Thyroid gland (tissue), 4 donors: ENCODE data around the gene CD59. TPM values are rescaled to one million over a fixed set of nuclear protein-coding genes. Genes with fewer than 3 reads are reported as not detected.

Experiments used
- DNase-seq, 2 donors: peaks; one replicate each; pipeline ENCODE4 v3.0.0-alpha.2; 2019
- H3K27ac ChIP-seq, 3 donors: fragments of 200-600 bp; sonication (generic); 1 replicate in 2 of 3; 2 replicates in 1 of 3; pipeline ENCODE4 v1.5.1; 2016 to 2019; ENCODE audit warnings: mild to moderate bottlenecking in 1 of 3, moderate library complexity in 1 of 3
- H3K27me3 ChIP-seq: fragments of 200-600 bp; sonication (generic); one replicate; pipeline ENCODE4 v1.5.1; 2019
- H3K36me3 ChIP-seq, 2 donors: fragments of 200-600 bp; sonication (generic); one replicate each; pipeline ENCODE4 v1.5.1; 2016 to 2019
- H3K4me1 ChIP-seq, 2 donors: fragments of 200-600 bp; sonication (generic); one replicate each; pipeline ENCODE4 v1.5.1; 2017 to 2019
- H3K4me3 ChIP-seq, 3 donors: fragments of 200-600 bp; sonication (generic); replicated peaks in 1 of 3; 1 replicate in 2 of 3; 2 replicates in 1 of 3; pipeline ENCODE4 v1.5.1; 2016; ENCODE audit warnings: mild to moderate bottlenecking in 1 of 3
- H3K9me3 ChIP-seq: fragments of 200-600 bp; sonication (generic); one replicate; pipeline ENCODE4 v1.5.1; 2017
- CTCF ChIP-seq, 6 experiments: fragments of 200-600 bp in 3 of 6; fragments of 450-650 bp in 3 of 6; sonication (generic) in 3 of 6; IDR thresholded peaks; one replicate each; pipeline ENCODE4 v1.5.1; 2016 to 2019; ENCODE audit warnings: antibody characterized with exemption in 6 of 6, mild to moderate bottlenecking in 2 of 6, inconsistent platforms in 1 of 6, moderate library complexity in 1 of 6
- POLR2A ChIP-seq, 2 donors: fragments of 450-650 bp; IDR thresholded peaks; one replicate each; pipeline ENCODE4 v1.6.1; 2017; ENCODE audit warnings: antibody characterized with exemption in 2 of 2, mild to moderate bottlenecking in 2 of 2, moderate library complexity in 1 of 2
- WGBS, 2 donors: methylation state at CpG; one replicate each; pipeline ENCODE4 v1.1.5; 2017; 5-methylcytosine and 5-hydroxymethylcytosine counted together
- intact Hi-C: fragments of 100-400 bp; cut with DNase I; formaldehyde crosslinking; loops from one replicate; pipeline ENCODE4 v1.15.1; 2023
- total RNA-seq, 4 donors: library from RNA; depleted of rRNA; stranded (reverse); fragments of >200 nt; gene quantifications; one replicate each; pipeline ENCODE4 v1.2.3, GENCODE V29; 2016

Gene CD59
- total RNA-seq, 4 donors from 2014 or later = 367 to 562 (median 504) TPM

GRCh38 chr11:33773404-33773986 is 37.3 kb upstream of the CD59 start:
- no peaks in the 10 kb centered on the region for H3K9me3 ChIP-seq
- intact Hi-C loops = no loop called here
- 8 to 16% methylated on average over 12 to 16 of the region's 22 CpGs for WGBS, 2 donors
- peaks cover 0 to 3% of the 10 kb centered on the region in 2 donors for H3K36me3 ChIP-seq
- peaks cover 0 to 23% of the 10 kb centered on the region in 2 donors for H3K4me1 ChIP-seq
- H3K27ac ChIP-seq = peak overlapping the region in 2 of 3 donors; percentile 74 to 76
- no peak for DNase-seq
- TF ChIP-seq POLR2A (IDR thresholded peaks at IDR 0.05) (no peak), CTCF (IDR thresholded peaks at IDR 0.05) (no peak)
- H3K27me3 ChIP-seq = no peaks in the 10 kb centered on the region
- peak overlapping the region; percentile 82 to 99 (median 88) for H3K4me3 ChIP-seq

- Histone ChIP-seq H3K36me3 (peaks cover 0 to 9% of the 10 kb centered on the region in 2 donors), H3K4me1 (peaks cover 0 to 23% of the 10 kb centered on the region in 2 donors), H3K27me3 (no peaks in the 10 kb centered on the region), H3K4me3 (no peak overlapping the region), H3K27ac (no peak overlapping the region), H3K9me3 (no peaks in the 10 kb centered on the region)
- intact Hi-C loops = no loop called here
- no peak for DNase-seq
- WGBS, 2 donors = 29 to 39% methylated on average over 1 of the region's 1 CpG
- no peak for TF ChIP-seq POLR2A (IDR thresholded peaks at IDR 0.05)
- no peak for TF ChIP-seq CTCF (IDR thresholded peaks at IDR 0.05)
Measured at GRCh38 chr11:33772870-33773269, 36.6 kb upstream of the CD59 start.

- 92 to 93% methylated on average over 4 of the region's 4 CpGs for WGBS, 2 donors
- H3K36me3 ChIP-seq = peaks cover 0 to 12% of the 10 kb centered on the region in 2 donors
- DNase-seq = no peak
- H3K4me1 ChIP-seq = peaks cover 0 to 23% of the 10 kb centered on the region in 2 donors
- intact Hi-C loops = no loop called here
- H3K27ac ChIP-seq = no peak overlapping the region
- TF ChIP-seq POLR2A (IDR thresholded peaks at IDR 0.05) (no peak), CTCF (IDR thresholded peaks at IDR 0.05) (no peak)
- no peak overlapping the region for H3K4me3 ChIP-seq
- no peaks in the 10 kb centered on the region for H3K27me3 ChIP-seq
- H3K9me3 ChIP-seq = no peaks in the 10 kb centered on the region
Measured at GRCh38 chr11:33772300-33772699, 36.1 kb upstream of the CD59 start.

- DNase-seq = no peak
- Histone ChIP-seq H3K4me3 (no peak overlapping the region), H3K9me3 (no peaks in the 10 kb centered on the region), H3K4me1 (peaks cover 0 to 19% of the 10 kb centered on the region in 2 donors), H3K27me3 (no peaks in the 10 kb centered on the region), H3K36me3 (peaks cover 6 to 24% of the 10 kb centered on the region in 2 donors), H3K27ac (no peak overlapping the region)
- intact Hi-C loops = no loop called here
- TF ChIP-seq POLR2A (IDR thresholded peaks at IDR 0.05) = no peak
- TF ChIP-seq CTCF (IDR thresholded peaks at IDR 0.05) = no peak
- WGBS, 2 donors = 73 to 84% methylated on average over 2 of the region's 2 CpGs
Measured at GRCh38 chr11:33770236-33770635, 34.0 kb upstream of the CD59 start.

DNA sequence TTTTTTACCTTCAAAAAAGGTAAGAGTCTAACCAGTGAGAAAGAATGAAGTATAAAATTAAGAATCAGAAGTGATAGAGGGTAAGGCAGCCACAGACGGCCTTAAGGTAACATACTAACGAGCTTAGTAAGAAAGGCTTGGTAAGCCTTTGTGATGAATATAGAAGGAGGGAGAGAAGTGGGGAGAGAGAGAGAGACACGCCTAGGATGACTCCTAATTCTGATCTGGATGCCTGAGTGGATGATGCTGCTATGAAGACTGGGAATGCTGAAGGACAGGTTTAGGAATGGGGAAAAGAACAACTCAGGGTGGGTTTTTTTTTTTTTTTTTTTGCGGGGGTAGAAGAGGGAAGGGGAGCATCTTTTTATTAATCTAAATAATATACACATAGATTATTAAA is 33.3 kb upstream of the CD59 start:
- Histone ChIP-seq H3K36me3 (peaks cover 13 to 27% of the 10 kb centered on the region in 2 donors), H3K27ac (no peak overlapping the region), H3K4me1 (peaks cover 0 to 15% of the 10 kb centered on the region in 2 donors), H3K4me3 (no peak overlapping the region), H3K27me3 (no peaks in the 10 kb centered on the region), H3K9me3 (no peaks in the 10 kb centered on the region)
- DNase-seq = no peak
- intact Hi-C loops = no loop called here
- no peak for TF ChIP-seq POLR2A (IDR thresholded peaks at IDR 0.05)
- TF ChIP-seq CTCF (IDR thresholded peaks at IDR 0.05) = no peak
- 90 to 92% methylated on average over 4 of the region's 4 CpGs for WGBS, 2 donors
